Renal pelvis (tissue), 4 donors: Measurements from ENCODE around the gene ID3. TPM values are rescaled to one million over a fixed set of nuclear protein-coding genes. Genes with fewer than 3 reads are reported as not detected.
"Not testable (repeated sequence)": the region's sequence is repeated elsewhere in the genome, so short reads cannot be mapped to it uniquely, and the experiment has no call there.

Experiments
- DNase-seq: peaks from one replicate; pipeline ENCODE4 v3.0.0-alpha.2; 2013
- polyA plus RNA-seq, 3 donors: library from polyadenylated mRNA; unstranded; fragments of 120-200 nt; gene quantifications; one replicate each; pipeline ENCODE4 v1.2.1, GENCODE V29; 2013; ENCODE audit not compliant: insufficient read length in 3 of 3

The ID3 gene
- polyA plus RNA-seq, 3 donors = 319 to 396 (median 378) TPM

- DNase-seq = no peak
Measured at GRCh38 chr1:23593556-23594148, 34.4 kb upstream of the ID3 start.

GRCh38 chr1:23593042-23593521 lies 33.8 kb upstream of the ID3 start:
- DNase-seq = no peak

GRCh38 chr1:23592209-23592892 lies 33.0 kb upstream of the ID3 start:
- no peak for DNase-seq

GRCh38 chr1:23591460-23592208 lies 32.3 kb upstream of the ID3 start:
- DNase-seq = no peak

GRCh38 chr1:23590058-23590783 lies 30.9 kb upstream of the ID3 start:
- DNase-seq = no peak

GRCh38 chr1:23589585-23589986 lies 30.3 kb upstream of the ID3 start:
- no peak for DNase-seq

GRCh38 chr1:23588749-23589548 lies 29.6 kb upstream of the ID3 start:
- DNase-seq = no peak

- DNase-seq = no peak
Measured at GRCh38 chr1:23585321-23586022, 26.2 kb upstream of the ID3 start.

GRCh38 chr1:23583727-23584126 lies 24.4 kb upstream of the ID3 start:
- DNase-seq = not testable (repeated sequence)

- no peak for DNase-seq
Measured at GRCh38 chr1:23582820-23583219, 23.5 kb upstream of the ID3 start.

- no peak for DNase-seq
Measured at GRCh38 chr1:23581219-23581618, 21.9 kb upstream of the ID3 start.

GRCh38 chr1:23578997-23579363 lies 19.7 kb upstream of the ID3 start:
- DNase-seq = no peak

- DNase-seq = no peak
Measured at GRCh38 chr1:23578311-23578996, 19.2 kb upstream of the ID3 start.

- DNase-seq = no peak
Measured at GRCh38 chr1:23577056-23578004, 18.0 kb upstream of the ID3 start.

- no peak for DNase-seq
Measured at GRCh38 chr1:23576338-23577055, 17.2 kb upstream of the ID3 start.

- DNase-seq = no peak
Measured at GRCh38 chr1:23575226-23575810, 16.0 kb upstream of the ID3 start.

- no peak for DNase-seq
Measured at GRCh38 chr1:23574265-23574754, 15.0 kb upstream of the ID3 start.
